Stomach (tissue), 9 donors: ENCODE results near the gene ROBO1. TPM values are rescaled to one million over a fixed set of nuclear protein-coding genes. Genes with fewer than 3 reads are reported as not detected.

Experiments used
- DNase-seq, 2 donors: peaks; one replicate each; pipeline versions ENCODE4 v3.0.0 to v3.0.0-alpha.2; 2013 to 2019
- H3K27ac ChIP-seq, 5 donors: fragments of 200-600 bp in 4 of 5; sonication (generic) in 4 of 5; one replicate each; pipeline ENCODE4 v1.5.1; 2013 to 2019; ENCODE audit warnings: mild to moderate bottlenecking in 1 of 5, moderate library complexity in 1 of 5
- H3K27me3 ChIP-seq, 3 donors: fragments of 200-600 bp; sonication (generic); one replicate each; pipeline ENCODE4 v1.5.1; 2017 to 2019; ENCODE audit warnings: mixed run types in 1 of 3
- H3K36me3 ChIP-seq, 4 donors: fragments of 200-600 bp; sonication (generic); 1 replicate in 3 of 4; 2 replicates in 1 of 4; pipeline ENCODE4 v1.5.1; 2016 to 2019
- H3K4me1 ChIP-seq, 4 donors: fragments of 200-600 bp; sonication (generic); one replicate each; pipeline ENCODE4 v1.5.1; 2016 to 2019
- H3K4me3 ChIP-seq, 4 donors: fragments of 200-600 bp; sonication (generic) in 3 of 4; one replicate each; pipeline ENCODE4 v1.5.1; 2016 to 2019; ENCODE audit warnings: mild to moderate bottlenecking in 1 of 4
- H3K9me3 ChIP-seq, 4 donors: fragments of 200-600 bp; sonication (generic); one replicate each; pipeline ENCODE4 v1.5.1; 2016 to 2019
- CTCF ChIP-seq, 7 experiments: fragments of 450-650 bp in 4 of 7; fragments of 200-600 bp in 3 of 7; sonication (generic) in 3 of 7; IDR thresholded peaks; one replicate each; pipeline ENCODE4 v1.5.1; 2016 to 2019; ENCODE audit warnings: antibody characterized with exemption in 7 of 7, control low read depth in 2 of 7, mild to moderate bottlenecking in 1 of 7
- EP300 ChIP-seq: sonication (generic); formaldehyde crosslinking; IDR thresholded peaks from one replicate; pipeline ENCODE4 v1.6.1; 2017; ENCODE audit warnings: antibody characterized with exemption
- POLR2A ChIP-seq, 4 donors: fragments of 450-650 bp; IDR thresholded peaks; one replicate each; pipeline ENCODE4 v1.6.1; 2016; ENCODE audit warnings: antibody characterized with exemption in 4 of 4, control low read depth in 2 of 4, mild to moderate bottlenecking in 1 of 4, moderate library complexity in 1 of 4
- POLR2AphosphoS5 ChIP-seq, 3 donors: sonication (generic); formaldehyde crosslinking; IDR thresholded peaks; one replicate each; pipeline ENCODE4 v1.6.1; 2016; ENCODE audit warnings: antibody characterized with exemption in 3 of 3
- WGBS, 5 donors: extraction: QIAGEN DNeasy Blood & Tissue Kit in 3 of 5; methylation state at CpG; one replicate each; pipeline versions ENCODE4 v1.1.5 to v1.1.7; 2013 to 2018; 5-methylcytosine and 5-hydroxymethylcytosine counted together
- intact Hi-C: fragments of 100-400 bp; cut with DNase I; formaldehyde crosslinking; loops from one replicate; pipeline ENCODE4 v1.15.1; 2023; ENCODE audit warnings: low total_unique reads
- polyA plus RNA-seq, 3 donors: library from polyadenylated mRNA; stranded (reverse); fragments of 200-250 nt; gene quantifications; one replicate each; pipeline ENCODE4 v1.2.3, GENCODE V29; 2013
- total RNA-seq, 5 donors: library from RNA; depleted of rRNA; stranded (reverse); fragments of >200 nt; gene quantifications; one replicate each; pipeline versions ENCODE4 v1.1.0 to v1.2.3, GENCODE V29; 2014 to 2016
- donor health status: healthy with polysubstance abuse.
- donor health status: Bipolar disorder and iron deficiency.
- donor health status: healthy.

ROBO1 gene
- total and polyA plus RNA-seq, 8 donors: 2.0 to 174 (median 4.5) TPM

DNA sequence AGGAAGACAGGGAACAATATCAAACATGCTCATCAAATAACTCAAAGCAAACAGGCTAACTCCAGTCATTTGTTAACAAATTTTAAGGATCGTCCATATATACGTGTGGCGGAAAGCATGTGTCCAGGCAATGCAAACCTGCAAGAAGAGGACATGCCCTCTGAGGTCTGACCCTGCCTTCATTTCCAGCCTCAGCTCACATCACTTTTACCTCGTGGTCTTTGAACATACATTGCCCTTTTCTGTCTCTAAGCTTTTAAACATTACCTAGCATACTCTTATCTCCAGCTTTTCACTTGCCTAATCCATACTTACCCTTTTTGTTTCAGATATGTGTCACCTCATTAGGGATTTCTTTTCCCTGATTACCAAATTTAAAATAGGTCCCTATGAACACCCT is 944.4 kb downstream of the ROBO1 start:
- no peak overlapping the region for H3K27ac ChIP-seq
- 69 to 83% (median 79%) methylated on average over 4 of the region's 4 CpGs for WGBS, 5 donors
- no peak overlapping the region for H3K4me3 ChIP-seq
- intact Hi-C loops: no loop called here
- H3K27me3 ChIP-seq: no peaks in the 10 kb centered on the region
- no peaks in the 10 kb centered on the region for H3K36me3 ChIP-seq
- no peaks in the 10 kb centered on the region for H3K9me3 ChIP-seq
- no peak for DNase-seq
- TF ChIP-seq CTCF (IDR thresholded peaks at IDR 0.05) (no peak), POLR2A (IDR thresholded peaks at IDR 0.05) (no peak), POLR2AphosphoS5 (IDR thresholded peaks at IDR 0.05) (no peak), EP300 (no peak)
- no peaks in the 10 kb centered on the region for H3K4me1 ChIP-seq

DNA sequence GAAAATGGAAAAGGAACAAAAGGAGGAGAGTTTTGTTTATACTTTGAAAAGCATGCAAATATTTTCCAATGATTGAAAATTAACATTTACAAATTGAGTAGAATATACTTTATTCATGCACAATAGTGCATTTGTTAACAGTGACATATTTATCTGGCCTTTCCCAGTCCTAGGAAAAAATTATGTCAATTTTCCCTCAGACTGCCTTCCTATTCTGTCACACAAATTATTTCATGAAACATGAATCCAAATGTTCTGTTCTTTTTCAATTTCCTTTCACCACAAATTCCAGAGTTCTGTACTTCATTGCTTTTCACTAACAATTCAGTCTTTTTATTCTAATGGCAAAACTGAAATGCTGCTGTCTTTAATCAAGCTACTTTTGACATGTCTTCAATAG is 945.1 kb downstream of the ROBO1 start:
- Histone ChIP-seq H3K9me3 (no peaks in the 10 kb centered on the region), H3K4me1 (no peaks in the 10 kb centered on the region), H3K4me3 (no peak overlapping the region), H3K27ac (no peak overlapping the region), H3K36me3 (no peaks in the 10 kb centered on the region), H3K27me3 (no peaks in the 10 kb centered on the region)
- DNase-seq: no peak
- TF ChIP-seq POLR2AphosphoS5 (IDR thresholded peaks at IDR 0.05): no peak
- TF ChIP-seq CTCF (IDR thresholded peaks at IDR 0.05): no peak
- TF ChIP-seq POLR2A (IDR thresholded peaks at IDR 0.05): no peak
- no peak for TF ChIP-seq EP300
- intact Hi-C loops: no loop called here

DNA sequence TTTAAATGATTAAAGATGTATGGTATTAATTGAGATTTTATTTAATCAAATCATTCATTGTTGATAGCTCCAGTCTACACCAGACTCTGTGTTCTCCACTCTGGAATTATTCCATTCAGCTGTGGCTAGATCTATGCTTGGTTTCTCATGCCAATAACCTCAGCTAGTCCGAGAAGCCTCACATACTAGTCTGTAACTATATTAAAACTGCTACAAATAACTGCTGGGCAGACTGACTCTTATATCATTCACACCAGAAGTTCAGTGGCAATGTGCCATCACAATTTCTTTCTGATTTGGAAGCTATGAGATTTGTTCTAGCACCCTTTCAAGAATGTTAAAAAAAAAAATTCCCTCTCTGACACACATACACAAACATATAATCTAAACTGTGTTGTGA is 947.3 kb downstream of the ROBO1 start:
- intact Hi-C loops: no loop called here
- DNase-seq: no peak
- TF ChIP-seq POLR2A (IDR thresholded peaks at IDR 0.05) (no peak), EP300 (no peak), CTCF (IDR thresholded peaks at IDR 0.05) (no peak), POLR2AphosphoS5 (IDR thresholded peaks at IDR 0.05) (no peak)
- Histone ChIP-seq H3K27ac (no peak overlapping the region), H3K27me3 (no peaks in the 10 kb centered on the region), H3K4me1 (no peaks in the 10 kb centered on the region), H3K4me3 (no peak overlapping the region), H3K36me3 (no peaks in the 10 kb centered on the region), H3K9me3 (no peaks in the 10 kb centered on the region)
- WGBS, 5 donors: 28 to 70% (median 36%) methylated on average over 1 of the region's 1 CpG

DNA sequence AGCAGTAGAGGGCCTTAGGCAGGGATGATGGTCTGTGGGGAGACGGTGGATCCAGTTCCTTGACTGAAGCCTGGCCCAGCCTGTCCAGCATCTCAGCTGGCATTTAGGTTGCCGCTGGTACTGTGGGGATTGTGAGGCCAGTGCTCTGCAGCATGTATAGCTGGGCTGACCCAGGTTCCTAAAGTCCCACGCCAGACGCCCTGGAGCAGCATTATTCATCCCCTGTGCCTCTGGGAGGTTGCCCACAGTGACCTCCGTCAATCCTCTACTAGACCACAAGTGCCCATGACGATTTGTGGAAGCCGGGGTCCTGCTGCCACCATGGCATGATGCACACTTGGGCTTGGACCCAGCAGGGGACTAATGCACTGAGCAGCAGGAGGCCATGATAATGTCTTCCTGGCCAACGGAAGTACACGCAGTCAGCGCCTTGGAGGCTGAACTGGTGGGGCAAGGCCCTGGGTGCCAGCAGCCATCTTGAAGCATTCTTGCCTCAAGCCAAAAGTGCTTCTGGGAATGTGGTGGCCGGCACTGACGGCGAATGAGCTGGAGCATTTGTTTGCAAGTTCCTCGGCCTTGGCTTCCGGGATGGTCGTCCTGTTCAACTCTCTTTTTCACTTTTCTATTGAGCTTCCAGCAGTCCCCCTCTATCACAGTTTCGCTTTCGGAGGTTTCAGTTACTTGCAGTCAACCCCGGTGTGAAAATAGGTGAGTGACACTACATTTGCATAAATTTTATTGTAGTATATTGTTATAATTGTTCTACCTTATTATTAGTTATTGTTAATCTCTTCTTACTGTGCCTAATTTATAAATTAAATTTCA is 949.4 kb downstream of the ROBO1 start:
- no peak for DNase-seq
- Histone ChIP-seq H3K27ac (no peak overlapping the region), H3K36me3 (no peaks in the 10 kb centered on the region), H3K9me3 (no peaks in the 10 kb centered on the region), H3K27me3 (no peaks in the 10 kb centered on the region), H3K4me1 (peaks cover 0 to 8% (median 3%) of the 10 kb centered on the region in 4 donors), H3K4me3 (no peak overlapping the region)
- TF ChIP-seq POLR2AphosphoS5 (IDR thresholded peaks at IDR 0.05) (no peak), CTCF (IDR thresholded peaks at IDR 0.05) (no peak), POLR2A (IDR thresholded peaks at IDR 0.05) (no peak)
- intact Hi-C loops: no loop called here
- WGBS, 5 donors: 90 to 98% (median 97%) methylated on average over 15 to 19 of the region's 19 CpGs
